Trophoblast cell (in vitro differentiated cells and primary cell): Measurements from ENCODE around the gene MTA2.

ENCODE experiments used
- DNase-seq, 2 donors: peaks; one replicate each; pipeline ENCODE4 v3.0.0-alpha.2; 2016
- H2AFZ ChIP-seq: 2 replicates; pipeline ENCODE4 v1.6.1; 2013; ENCODE audit warnings: low read length, moderate library complexity, mild to moderate bottlenecking; ENCODE audit not compliant: insufficient read depth, poor library complexity
- H2AK5ac ChIP-seq: 2 replicates; pipeline ENCODE4 v1.6.1; 2013; ENCODE audit warnings: mild to moderate bottlenecking, low read length
- H2BK120ac ChIP-seq: 2 replicates; pipeline ENCODE4 v1.6.1; 2013; ENCODE audit warnings: low read length, mild to moderate bottlenecking, moderate library complexity; ENCODE audit not compliant: insufficient read depth, poor library complexity
- H2BK12ac ChIP-seq: 2 replicates; pipeline ENCODE4 v1.6.1; 2013; ENCODE audit warnings: mild to moderate bottlenecking, low read length, moderate library complexity
- H2BK5ac ChIP-seq: 2 replicates; pipeline ENCODE4 v1.6.1; 2013; ENCODE audit warnings: low read length, low read depth, moderate library complexity, mild to moderate bottlenecking; ENCODE audit not compliant: poor library complexity
- H3K14ac ChIP-seq: 2 replicates; pipeline ENCODE4 v1.6.1; 2013; ENCODE audit warnings: mild to moderate bottlenecking, low read length
- H3K18ac ChIP-seq: 2 replicates; pipeline ENCODE4 v1.6.1; 2013; ENCODE audit warnings: mild to moderate bottlenecking, low read length
- H3K23ac ChIP-seq: 2 replicates; pipeline ENCODE4 v1.6.1; 2013; ENCODE audit warnings: low read length
- H3K27ac ChIP-seq: 2 replicates; pipeline ENCODE4 v1.5.1; 2013; ENCODE audit warnings: low read depth, mild to moderate bottlenecking, inconsistent platforms, low read length, moderate library complexity
- H3K27me3 ChIP-seq: 2 replicates; pipeline ENCODE4 v1.6.1; 2013; ENCODE audit warnings: inconsistent platforms, mild to moderate bottlenecking, low read length, moderate library complexity; ENCODE audit not compliant: insufficient read depth
- H3K36me3 ChIP-seq, 2 experiments: 1 replicate in 1 of 2; 2 replicates in 1 of 2; pipeline ENCODE4 v1.6.1; 2013; ENCODE audit warnings: low read length in 2 of 2, mild to moderate bottlenecking in 2 of 2, moderate library complexity in 1 of 2; ENCODE audit not compliant: insufficient read depth in 2 of 2, control insufficient read depth in 1 of 2
- H3K4ac ChIP-seq: 2 replicates; pipeline ENCODE4 v1.6.1; 2013; ENCODE audit warnings: low read depth, mild to moderate bottlenecking, low read length, moderate library complexity
- H3K4me1 ChIP-seq, 2 experiments: 1 replicate in 1 of 2; 2 replicates in 1 of 2; pipeline ENCODE4 v1.6.1; 2013; ENCODE audit warnings: low read length in 2 of 2, mild to moderate bottlenecking in 2 of 2, moderate library complexity in 1 of 2; ENCODE audit not compliant: insufficient read depth in 2 of 2, control insufficient read depth in 1 of 2
- H3K4me2 ChIP-seq: 2 replicates; pipeline ENCODE4 v1.6.1; 2013; ENCODE audit warnings: inconsistent platforms, mild to moderate bottlenecking, low read length, moderate library complexity
- H3K4me3 ChIP-seq: 2 replicates; pipeline ENCODE4 v1.5.1; 2013; ENCODE audit warnings: mild to moderate bottlenecking, low read depth, low read length, inconsistent platforms
- H3K79me1 ChIP-seq: one replicate; pipeline ENCODE4 v1.6.1; 2013; ENCODE audit warnings: low read length
- H3K79me2 ChIP-seq: 2 replicates; pipeline ENCODE4 v1.6.1; 2013; ENCODE audit warnings: low read length, mild to moderate bottlenecking; ENCODE audit not compliant: control insufficient read depth, insufficient read depth, poor library complexity
- H3K9ac ChIP-seq: 2 replicates; pipeline ENCODE4 v1.6.1; 2013; ENCODE audit warnings: mild to moderate bottlenecking, low read length
- H3K9me3 ChIP-seq: 2 replicates; pipeline ENCODE4 v1.6.1; 2013; ENCODE audit warnings: low read depth, mild to moderate bottlenecking, control low read depth, inconsistent platforms, low read length; ENCODE audit not compliant: insufficient read depth
- H4K12ac ChIP-seq: 2 replicates; pipeline ENCODE4 v1.6.1; 2013; ENCODE audit warnings: low read depth, mild to moderate bottlenecking, low read length, moderate library complexity
- H4K8ac ChIP-seq: 2 replicates; pipeline ENCODE4 v1.6.1; 2013; ENCODE audit warnings: low read depth, mild to moderate bottlenecking, low read length, moderate library complexity
- H4K91ac ChIP-seq: one replicate; pipeline ENCODE4 v1.6.1; 2013; ENCODE audit warnings: low read depth, mild to moderate bottlenecking, low read length, moderate library complexity
- WGBS: extraction: QIAGEN DNeasy Blood & Tissue Kit; methylation state at CpG from one replicate; pipeline ENCODE4 v1.1.7; 2013; ENCODE audit warnings: missing lambda C conversion rate; ENCODE audit not compliant: insufficient read length, insufficient coverage; ENCODE audit errors: extremely low coverage; 5-methylcytosine and 5-hydroxymethylcytosine counted together

Gene MTA2

GRCh38 chr11:62600367-62601121 lies 1.1 kb downstream of the MTA2 start:
- Histone ChIP-seq H3K27me3 (no peaks in the 10 kb centered on the region), H3K23ac (no peak overlapping the region), H3K9me3 (no peaks in the 10 kb centered on the region), H3K79me1 (peaks cover 21% of the 10 kb centered on the region), H2BK12ac (no peak overlapping the region), H3K4me2 (peak overlapping the region; percentile 63), H3K9ac (peak overlapping the region; percentile 98), H3K79me2 (peaks cover 11% of the 10 kb centered on the region), H3K4me3 (peak overlapping the region; percentile 97), H2BK120ac (peak overlapping the region; percentile 88), H3K4me1 (peaks cover 10 to 13% of the 10 kb centered on the region in 2 experiments), H2AFZ (peak overlapping the region; percentile 51), H3K36me3 (peaks cover 40 to 42% of the 10 kb centered on the region in 2 experiments), H3K4ac (peak overlapping the region; percentile 97), H3K18ac (peak overlapping the region; percentile 96), H4K91ac (peak overlapping the region; percentile 98), H3K27ac (peak overlapping the region; percentile 96), H4K12ac (peak overlapping the region; percentile 93), H2AK5ac (peak overlapping the region; percentile 38), H4K8ac (peak overlapping the region; percentile 93), H2BK5ac (peak overlapping the region; percentile 86), H3K14ac (peak overlapping the region; percentile 97)
- no CpG with 5 or more reads among the region's 26 CpGs for WGBS
- peak in 1 of 2 donors; percentile 14 for DNase-seq

DNA sequence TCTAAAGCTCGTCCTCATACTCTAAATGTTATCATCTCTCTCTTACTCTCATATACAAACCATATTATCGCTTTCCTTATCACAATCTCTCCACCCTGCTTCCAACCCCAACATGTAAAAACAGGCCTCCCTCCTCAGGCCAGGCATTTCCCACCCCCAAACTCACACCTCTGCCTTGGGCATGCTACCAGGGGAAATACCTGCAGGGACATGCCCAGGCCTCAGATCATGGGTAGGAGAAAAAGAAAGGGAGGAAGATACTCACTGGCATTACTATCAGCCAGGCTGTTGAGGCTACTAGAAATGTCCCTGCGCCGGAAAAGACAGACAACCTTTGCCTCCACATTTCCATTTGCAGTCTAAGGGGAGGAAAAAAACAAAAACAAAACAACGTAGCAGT lies 1.8 kb downstream of the MTA2 start:
- Histone ChIP-seq H4K91ac (no peak overlapping the region), H3K23ac (no peak overlapping the region), H3K4me1 (peaks cover 10 to 13% of the 10 kb centered on the region in 2 experiments), H2BK5ac (no peak overlapping the region), H3K27ac (no peak overlapping the region), H2AK5ac (no peak overlapping the region), H3K4me3 (no peak overlapping the region), H3K27me3 (no peaks in the 10 kb centered on the region), H2AFZ (no peak overlapping the region), H3K4ac (peak overlapping the region; percentile 46), H2BK12ac (no peak overlapping the region), H3K9me3 (no peaks in the 10 kb centered on the region), H3K36me3 (peaks cover 41 to 44% of the 10 kb centered on the region in 2 experiments), H3K79me2 (peaks cover 11% of the 10 kb centered on the region), H4K8ac (no peak overlapping the region), H3K79me1 (peaks cover 21% of the 10 kb centered on the region), H3K9ac (peak overlapping the region; percentile 2), H3K4me2 (peak overlapping the region; percentile 63), H4K12ac (no peak overlapping the region), H3K14ac (peak overlapping the region; percentile 12), H2BK120ac (no peak overlapping the region), H3K18ac (peak overlapping the region; percentile 4)
- no peak for DNase-seq
- WGBS = 100% methylated on average over 2 of the region's 5 CpGs

DNA sequence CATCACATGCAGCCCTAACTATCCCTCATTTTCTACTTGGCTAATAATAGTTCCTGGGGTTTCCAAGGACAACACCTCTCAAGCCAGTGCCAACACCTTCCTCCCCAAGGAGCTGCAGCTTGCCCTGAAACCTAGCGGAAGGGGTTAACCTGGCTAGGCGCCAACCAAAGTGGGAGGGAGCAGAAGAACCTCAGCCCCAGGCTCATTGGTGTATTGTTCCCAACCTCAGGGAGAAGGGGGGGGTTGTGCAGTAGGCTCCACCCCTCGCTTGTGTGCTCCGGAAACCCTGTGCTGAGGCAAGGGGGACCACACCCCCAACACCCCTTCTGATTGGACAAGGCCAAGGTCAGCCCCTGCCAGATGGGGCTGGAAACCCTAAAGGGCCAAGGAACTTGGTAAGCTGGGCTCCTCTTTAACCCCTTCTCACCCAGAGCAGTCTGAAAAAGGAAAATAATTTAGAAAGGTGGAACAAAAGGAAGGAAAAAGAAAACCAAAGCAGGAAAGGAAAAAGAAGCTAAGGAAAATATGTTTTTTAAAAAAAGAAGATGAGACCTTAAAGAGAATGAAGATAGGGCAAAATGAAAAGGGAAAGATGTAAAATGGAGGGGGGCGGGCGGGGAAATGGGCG lies 2.5 kb downstream of the MTA2 start:
- Histone ChIP-seq H2AFZ (no peak overlapping the region), H2BK5ac (no peak overlapping the region), H3K9me3 (peaks cover under 1% of the 10 kb centered on the region), H3K36me3 (peaks cover 46 to 51% of the 10 kb centered on the region in 2 experiments), H3K27ac (no peak overlapping the region), H3K4me1 (peaks cover 10 to 13% of the 10 kb centered on the region in 2 experiments), H3K18ac (no peak overlapping the region), H3K9ac (no peak overlapping the region), H4K91ac (no peak overlapping the region), H3K27me3 (no peaks in the 10 kb centered on the region), H3K14ac (no peak overlapping the region), H2AK5ac (no peak overlapping the region), H3K79me1 (peaks cover 21% of the 10 kb centered on the region), H2BK12ac (no peak overlapping the region), H3K79me2 (peaks cover 11% of the 10 kb centered on the region), H4K8ac (no peak overlapping the region), H2BK120ac (no peak overlapping the region), H3K4ac (no peak overlapping the region), H4K12ac (no peak overlapping the region), H3K4me3 (no peak overlapping the region), H3K4me2 (no peak overlapping the region), H3K23ac (no peak overlapping the region)
- 100% methylated on average over 3 of the region's 7 CpGs for WGBS
- peak; percentile 63 to 68 for DNase-seq

DNA sequence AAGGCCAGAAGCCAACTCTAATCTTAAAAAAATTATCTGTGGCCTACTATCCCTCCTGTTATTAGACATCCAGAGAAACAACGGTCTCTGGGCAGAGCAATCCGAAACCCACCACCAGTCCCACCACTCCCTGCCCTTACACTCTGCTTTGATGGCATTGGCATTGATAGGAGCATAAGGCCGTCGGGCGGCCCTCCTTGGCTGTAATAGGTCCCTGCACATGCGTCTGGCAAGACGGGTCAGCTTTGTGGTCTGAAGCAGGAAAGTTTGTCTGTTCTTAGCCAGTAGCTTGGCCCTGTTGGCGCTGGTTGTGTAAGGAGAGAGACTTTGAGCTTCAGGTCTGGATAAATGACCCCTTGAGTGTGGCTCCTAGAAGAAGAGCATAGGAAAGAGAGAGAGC lies 6.5 kb downstream of the MTA2 start:
- peaks cover 2% of the 10 kb centered on the region for H3K79me1 ChIP-seq
- H2BK12ac ChIP-seq = no peak overlapping the region
- WGBS = no CpG with 5 or more reads among the region's 8 CpGs
- H2AK5ac ChIP-seq = no peak overlapping the region
- no peak overlapping the region for H3K14ac ChIP-seq
- H3K18ac ChIP-seq = no peak overlapping the region
- no peak overlapping the region for H3K4me3 ChIP-seq
- H3K4ac ChIP-seq = no peak overlapping the region
- no peaks in the 10 kb centered on the region for H3K27me3 ChIP-seq
- H3K27ac ChIP-seq = no peak overlapping the region
- no peak overlapping the region for H4K8ac ChIP-seq
- peaks cover 3% of the 10 kb centered on the region for H3K9me3 ChIP-seq
- peaks cover 6 to 14% of the 10 kb centered on the region in 2 experiments for H3K4me1 ChIP-seq
- H4K12ac ChIP-seq = no peak overlapping the region
- H2AFZ ChIP-seq = no peak overlapping the region
- no peaks in the 10 kb centered on the region for H3K79me2 ChIP-seq
- peaks cover 50 to 63% of the 10 kb centered on the region in 2 experiments for H3K36me3 ChIP-seq
- no peak overlapping the region for H3K9ac ChIP-seq
- no peak for DNase-seq
- no peak overlapping the region for H2BK5ac ChIP-seq
- H4K91ac ChIP-seq = no peak overlapping the region
- H3K4me2 ChIP-seq = no peak overlapping the region
- H2BK120ac ChIP-seq = no peak overlapping the region
- H3K23ac ChIP-seq = no peak overlapping the region
